ENCODE data around the gene ZNF43.

DNA sequence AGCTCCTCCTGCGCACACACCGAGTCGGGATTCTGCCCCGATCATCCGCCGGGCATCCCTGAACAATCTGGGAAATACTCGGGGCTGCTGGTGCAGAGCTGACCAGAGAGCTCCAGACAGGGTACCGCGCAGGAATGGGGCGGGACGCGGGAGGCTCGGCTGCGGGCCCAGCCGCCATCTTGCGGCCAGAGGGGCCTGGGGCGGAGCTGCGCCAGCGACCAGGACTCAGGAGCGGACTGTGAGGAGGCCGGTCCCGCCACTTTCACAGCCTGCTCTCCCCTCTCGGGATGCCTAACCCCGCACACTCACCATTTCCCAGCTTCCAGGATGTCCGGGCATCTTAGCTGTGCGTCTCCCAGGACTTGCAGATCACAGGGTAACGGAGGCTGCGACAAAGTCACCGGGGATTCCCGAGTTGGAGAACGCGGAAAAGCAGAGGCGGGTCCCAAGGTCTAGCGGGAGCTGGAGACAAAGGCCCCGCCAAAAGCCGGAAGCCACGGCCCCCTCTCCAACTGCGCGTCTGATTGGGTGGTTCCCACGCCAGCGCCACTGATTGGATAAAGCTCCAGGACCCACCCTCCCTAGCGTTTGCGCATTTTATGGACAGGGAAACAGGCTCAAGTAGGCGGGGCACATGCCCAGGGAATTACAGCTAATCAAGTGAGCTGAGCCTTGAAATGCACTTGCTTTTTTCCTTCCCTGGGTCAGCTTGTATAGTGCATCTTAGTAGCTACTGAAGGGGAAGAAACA is 15.8 kb upstream of the ZNF43 start:
- no peak for TF ChIP-seq EZH2 (IDR thresholded peaks at IDR 0.05; ENCODE audit: borderline replicate concordance, low read depth, low read length, severe bottlenecking)
- TF ChIP-seq CTCF (IDR thresholded peaks at IDR 0.05; ENCODE audit: borderline replicate concordance, extremely low read depth, low read length, poor library complexity, severe bottlenecking) = peak; percentile 32

Measured in DND-41 (cell line).